H1 (cell line): ENCODE data around the gene TMEM229B. TPM values are rescaled to one million over a fixed set of nuclear protein-coding genes. Genes with fewer than 3 reads are reported as not detected.

ENCODE experiments used
- CTCF ChIA-PET: fragments of 300-600 bp; sonication (Branson Sonifier 250); formaldehyde crosslinking; loops from one replicate; lab custom pipeline; 2021; ENCODE audit not compliant: partially characterized antibody; lab: Charles Lee
- POLR2A ChIA-PET: fragments of 300-600 bp; sonication (Branson Sonifier 250); formaldehyde crosslinking; loops from one replicate; lab custom pipeline; 2021; ENCODE audit warnings: inconsistent platforms; ENCODE audit not compliant: partially characterized antibody; lab: Charles Lee
- DNase-seq, 2 experiments: peaks; one replicate each; pipeline versions ENCODE4 v3.0.0 to v3.0.0-alpha.2; 2010 to 2022; ENCODE audit warnings: low spot score in 2 of 2, low read depth in 1 of 2, mixed read lengths in 1 of 2
- FAIRE-seq: peaks from 2 replicates; lab custom pipeline; 2011; peaks lifted over from hg19 to GRCh38; lab: Jason Lieb, UNC
- H2AFZ ChIP-seq: 2 replicates; pipeline ENCODE4 v1.8.1; 2012; ENCODE audit warnings: low read length, inconsistent platforms
- H2AK5ac ChIP-seq: 2 replicates; pipeline ENCODE4 v1.6.1; 2013; ENCODE audit warnings: low read depth, low read length
- H2BK120ac ChIP-seq: replicated peaks from 2 replicates; pipeline ENCODE3; 2013; ENCODE audit warnings: low read depth, low read length, inconsistent platforms
- H2BK12ac ChIP-seq: 2 replicates; pipeline ENCODE4 v1.6.1; 2013; ENCODE audit warnings: low read depth, low read length
- H2BK15ac ChIP-seq: 2 replicates; pipeline ENCODE4 v1.6.1; 2013; ENCODE audit warnings: low read length
- H2BK20ac ChIP-seq: 2 replicates; pipeline ENCODE4 v1.6.1; 2013; ENCODE audit warnings: low read length
- H2BK5ac ChIP-seq: 2 replicates; pipeline ENCODE4 v1.6.1; 2013; ENCODE audit warnings: low read depth, low read length
- H3K14ac ChIP-seq: 2 replicates; pipeline ENCODE4 v1.6.1; 2013; ENCODE audit warnings: inconsistent platforms; ENCODE audit not compliant: insufficient read length
- H3K18ac ChIP-seq: 2 replicates; pipeline ENCODE4 v1.6.1; 2013; ENCODE audit warnings: low read length; ENCODE audit errors: extremely low read depth
- H3K23ac ChIP-seq: 2 replicates; pipeline ENCODE4 v1.6.1; 2013; ENCODE audit warnings: inconsistent platforms; ENCODE audit not compliant: insufficient read length
- H3K23me2 ChIP-seq: 2 replicates; pipeline ENCODE4 v1.6.1; 2013; ENCODE audit warnings: low read depth, low read length
- H3K27ac ChIP-seq: 2 replicates; pipeline ENCODE4 v1.6.1; 2011; ENCODE audit warnings: low read depth, low read length, inconsistent platforms
- H3K27me3 ChIP-seq, 4 experiments: replicated peaks in 1 of 4; 1 replicate in 1 of 4; 2 replicates in 3 of 4; pipeline versions ENCODE4 v1.6.1 to v1.8.1; 2011 to 2013; ENCODE audit warnings: low read length in 3 of 4, mild to moderate bottlenecking in 3 of 4, inconsistent platforms in 2 of 4, mixed read lengths in 2 of 4, moderate library complexity in 1 of 4; ENCODE audit not compliant: control insufficient read depth in 3 of 4, insufficient read depth in 3 of 4; ENCODE audit errors: extremely low read depth in 1 of 4
- H3K36me3 ChIP-seq, 4 experiments: 2 replicates each; pipeline versions ENCODE4 v1.6.1 to v1.8.1; 2011 to 2013; ENCODE audit warnings: mild to moderate bottlenecking in 4 of 4, low read length in 3 of 4, moderate library complexity in 2 of 4, control low read depth in 1 of 4, inconsistent platforms in 1 of 4; ENCODE audit not compliant: insufficient read depth in 4 of 4, control insufficient read depth in 2 of 4
- H3K4ac ChIP-seq: replicated peaks from 2 replicates; pipeline ENCODE3; 2013; ENCODE audit warnings: low read length, low read depth, mixed read lengths, inconsistent platforms; ENCODE audit not compliant: insufficient read length
- H3K4me1 ChIP-seq, 4 experiments: replicated peaks in 1 of 4; 1 replicate in 1 of 4; 2 replicates in 3 of 4; pipeline versions ENCODE4 v1.6.1 to v1.8.1; 2011 to 2013; ENCODE audit warnings: low read length in 3 of 4, inconsistent platforms in 2 of 4, mixed read lengths in 1 of 4; ENCODE audit not compliant: insufficient read depth in 4 of 4, control insufficient read depth in 3 of 4
- H3K4me2 ChIP-seq, 2 experiments: 2 replicates each; pipeline versions ENCODE4 v1.6.1 to v1.8.1; 2011 to 2013; ENCODE audit warnings: low read depth in 2 of 2, low read length in 2 of 2, control low read depth in 1 of 2, inconsistent platforms in 1 of 2, mild to moderate bottlenecking in 1 of 2; ENCODE audit not compliant: insufficient read depth in 1 of 2
- H3K4me3 ChIP-seq, 4 experiments: fragments of 200-600, 300-600 bp in 1 of 4; sonication (generic), shearing (Covaris generic), sonication (Bioruptor Twin) in 1 of 4; 2 replicates each; pipeline versions ENCODE4 v1.5.1 to v1.8.1; 2011 to 2016; ENCODE audit warnings: low read length in 4 of 4, low read depth in 3 of 4, control low read depth in 2 of 4, inconsistent platforms in 2 of 4, mild to moderate bottlenecking in 2 of 4, mixed read lengths in 1 of 4, moderate library complexity in 1 of 4; ENCODE audit not compliant: insufficient read depth in 2 of 4; ENCODE audit errors: extremely low read depth in 1 of 4
- H3K56ac ChIP-seq: replicated peaks from 2 replicates; pipeline ENCODE3; 2013; ENCODE audit warnings: low read depth, mild to moderate bottlenecking, mixed read lengths, low read length, inconsistent platforms; ENCODE audit not compliant: insufficient read length
- H3K79me1 ChIP-seq: 2 replicates; pipeline ENCODE4 v1.6.1; 2013; ENCODE audit warnings: low read depth, low read length, control low read depth
- H3K79me2 ChIP-seq, 2 experiments: 2 replicates each; pipeline versions ENCODE4 v1.6.1 to v1.8.1; 2012 to 2013; ENCODE audit warnings: low read length in 2 of 2, mild to moderate bottlenecking in 2 of 2, inconsistent platforms in 1 of 2; ENCODE audit not compliant: insufficient read depth in 2 of 2, control insufficient read depth in 1 of 2
- H3K9ac ChIP-seq, 4 experiments: replicated peaks in 1 of 4; 1 replicate in 1 of 4; 2 replicates in 3 of 4; pipeline versions ENCODE4 v1.6.1 to v1.8.1; 2011 to 2013; ENCODE audit warnings: low read depth in 3 of 4, low read length in 3 of 4, control low read depth in 2 of 4, mild to moderate bottlenecking in 2 of 4, moderate library complexity in 2 of 4, inconsistent platforms in 1 of 4; ENCODE audit errors: extremely low read depth in 1 of 4
- H3K9me3 ChIP-seq, 2 experiments: 2 replicates each; pipeline versions ENCODE4 v1.6.1 to v1.8.1; 2012 to 2013; ENCODE audit warnings: mild to moderate bottlenecking in 2 of 2, moderate library complexity in 2 of 2, control low read depth in 1 of 2, inconsistent platforms in 1 of 2, low read depth in 1 of 2, low read length in 1 of 2, mixed read lengths in 1 of 2; ENCODE audit not compliant: insufficient read depth in 2 of 2
- H4K20me1 ChIP-seq, 2 experiments: replicated peaks in 1 of 2; 2 replicates each; pipeline versions ENCODE3 to v1.8.1; 2011 to 2013; ENCODE audit warnings: inconsistent platforms in 2 of 2, low read length in 2 of 2, mild to moderate bottlenecking in 1 of 2; ENCODE audit not compliant: insufficient read depth in 2 of 2, control insufficient read depth in 1 of 2
- H4K5ac ChIP-seq: 2 replicates; pipeline ENCODE4 v1.6.1; 2013; ENCODE audit warnings: low read length, low read depth, mixed read lengths, inconsistent platforms; ENCODE audit not compliant: insufficient read length
- H4K8ac ChIP-seq: 2 replicates; pipeline ENCODE4 v1.8.0; 2013; ENCODE audit warnings: mild to moderate bottlenecking, moderate library complexity, low read length, inconsistent platforms; ENCODE audit not compliant: insufficient read depth; ENCODE audit errors: extremely low read depth
- H4K91ac ChIP-seq: replicated peaks from 2 replicates; pipeline ENCODE3; 2013; ENCODE audit warnings: low read length, mixed read lengths, inconsistent platforms; ENCODE audit not compliant: insufficient read length
- CHD1 ChIP-seq: IDR thresholded peaks from 2 replicates; pipeline ENCODE4 v1.6.1; 2012; ENCODE audit warnings: low read depth, low read length, improper control_type of control experiment
- KDM4A ChIP-seq: IDR thresholded peaks from one replicate; pipeline ENCODE4 v1.7.1; 2012; ENCODE audit warnings: low read depth, mild to moderate bottlenecking, moderate library complexity, low read length, inconsistent platforms; ENCODE audit not compliant: severe bottlenecking
- KDM5A ChIP-seq: fragments of 200-600 bp; IDR thresholded peaks from 2 replicates; pipeline ENCODE4 v1.7.1; 2012; ENCODE audit warnings: mild to moderate bottlenecking, low read length, inconsistent platforms, mixed read lengths
- SIN3A ChIP-seq, 2 experiments: IDR thresholded peaks in 1 of 2; conservative IDR thresholded peaks in 1 of 2; 2 replicates each; pipeline ENCODE4 v1.6.1; 2011 to 2012; ENCODE audit warnings: low read length in 2 of 2, improper control_type of control experiment in 1 of 2, low read depth in 1 of 2, mild to moderate bottlenecking in 1 of 2
- WGBS, 2 experiments: shearing (Covaris generic) in 1 of 2; methylation state at CpG; one replicate each; pipeline versions ENCODE4 v1.1.6 to v1.1.7; 2013 to 2015; ENCODE audit warnings: low lambda C conversion rate in 2 of 2, mixed read lengths in 2 of 2, inconsistent platforms in 1 of 2, low coverage in 1 of 2, missing lambda C conversion rate in 1 of 2; ENCODE audit not compliant: insufficient replicate concordance in 2 of 2, insufficient coverage in 1 of 2, insufficient read length in 1 of 2; ENCODE audit errors: extremely low coverage in 1 of 2, missing lambda C conversion rate in 1 of 2; 5-methylcytosine and 5-hydroxymethylcytosine counted together
- polyA plus RNA-seq, 7 experiments: library from polyadenylated mRNA; depleted of rRNA in 3 of 7; stranded (reverse) in 5 of 7; unstranded in 2 of 7; fragments of >200 nt in 5 of 7; fragments of 200-250 nt in 2 of 7; gene quantifications; 1 replicate in 5 of 7; 2 replicates in 1 of 7; 4 replicates in 1 of 7; pipeline versions ENCODE4 v1.2.1 to v1.2.3, GENCODE V29; 2011 to 2013; ENCODE audit warnings: missing spikeins in 2 of 7, mixed read lengths in 2 of 7
- total RNA-seq: library from RNA; stranded (reverse); fragmentation: NEBNext Ultra II Directional; extraction: Animal tissue kit (Norgen Biotek cat#: 25700); gene quantifications from 2 replicates; pipeline ENCODE4 v1.2.1, GENCODE V29; 2021

The TMEM229B gene
- total and polyA plus RNA-seq, 2 of the 8 experiments (the other 6 are each of a cell fraction or from before 2014, with no cell fraction given) = 0.73 to 0.85 TPM

GRCh38 chr14:67503331-67503730 lies 14.8 kb upstream of the TMEM229B start:
- Histone ChIP-seq H3K79me1 (no peaks in the 10 kb centered on the region), H3K4ac (no peak overlapping the region), H2AFZ (peak overlapping the region; percentile 70; the same call in 1 of the 2 replicates), H3K4me1 (no peaks in the 10 kb centered on the region), H3K14ac (no peak overlapping the region), H3K27me3 (no peaks in the 10 kb centered on the region), H4K5ac (no peak overlapping the region), H3K4me3 (no peak overlapping the region), H3K23me2 (no peaks in the 10 kb centered on the region), H3K56ac (no peak overlapping the region), H3K79me2 (no peaks in the 10 kb centered on the region), H3K36me3 (no peaks in the 10 kb centered on the region), H3K27ac (no peak overlapping the region), H2BK20ac (no peak overlapping the region), H2BK12ac (no peak overlapping the region), H2BK120ac (no peak overlapping the region), H3K23ac (no peak overlapping the region), H4K91ac (no peak overlapping the region), H3K4me2 (no peak overlapping the region), H3K18ac (no peak overlapping the region), H2AK5ac (no peak overlapping the region), H4K8ac (no peak overlapping the region; the same call in 1 of the 2 replicates), H2BK15ac (no peak overlapping the region), H3K9ac (no peak overlapping the region), H2BK5ac (no peak overlapping the region), H4K20me1 (no peaks in the 10 kb centered on the region), H3K9me3 (no peaks in the 10 kb centered on the region)
- WGBS, 2 experiments = 89% methylated on average over 7 of the region's 7 CpGs; no CpG with 5 or more reads in 1 of the 2 experiments
- FAIRE-seq = no peak
- DNase-seq = no peak
- ChIA-PET POLR2A (interaction anchor here (1.4 kb wide), 1 partner anchor 11 kb away, joined by 5 read pairs; no protein-coding TSS in a partner anchor), CTCF (interaction anchor here (2.9 to 43.6 kb wide), 2 partner anchors 70 to 76 kb away, joined by 14 to 924 read pairs; no protein-coding TSS in a partner anchor)
- no peak for TF ChIP-seq KDM5A
- TF ChIP-seq CHD1 = no peak
- no peak for TF ChIP-seq SIN3A (conservative IDR thresholded peaks at IDR 0.05 in 1 of 2, IDR thresholded peaks at IDR 0.05 in 1 of 2; ENCODE audit: low read depth in 1 of 2, low read length in 2 of 2)
- TF ChIP-seq KDM4A = no peak
